HG03521 (cell line): ENCODE results near the gene NEDD9.
A peak's percentile ranks its signal among the peaks of the same experiment; 100 is the strongest.

Experiments
- ATAC-seq: cut with Tn5 transposase; IDR thresholded peaks from one replicate; pipeline ENCODE4 v1.9.1; 2021; ENCODE audit warnings: mild to moderate bottlenecking, moderate library complexity; ENCODE audit not compliant: unreplicated experiment

Gene NEDD9

GRCh38 chr6:11204005-11204399, 28.5 kb downstream of the NEDD9 start:
- no peak for ATAC-seq

GRCh38 chr6:11203306-11204004, 29.0 kb downstream of the NEDD9 start:
- ATAC-seq: no peak

GRCh38 chr6:11202513-11203305, 29.8 kb downstream of the NEDD9 start:
- no peak for ATAC-seq

- no peak for ATAC-seq
These were observed 30.5 kb downstream of the NEDD9 start for GRCh38 chr6:11201772-11202512.

GRCh38 chr6:11201015-11201414, 31.5 kb downstream of the NEDD9 start:
- no peak for ATAC-seq

- ATAC-seq: no peak
These were observed 32.1 kb downstream of the NEDD9 start for GRCh38 chr6:11200356-11200755.

- ATAC-seq: peak; percentile 46
These were observed 33.5 kb downstream of the NEDD9 start for GRCh38 chr6:11198663-11199603.

GRCh38 chr6:11197850-11198249, 34.6 kb downstream of the NEDD9 start:
- ATAC-seq: no peak

- no peak for ATAC-seq
These were observed 35.3 kb downstream of the NEDD9 start for GRCh38 chr6:11197175-11197536.

- ATAC-seq: no peak
These were observed 35.8 kb downstream of the NEDD9 start for GRCh38 chr6:11196511-11197174.

- ATAC-seq: no peak
These were observed 37.9 kb downstream of the NEDD9 start for GRCh38 chr6:11194356-11195218.

- ATAC-seq: no peak
These were observed 39.0 kb downstream of the NEDD9 start for GRCh38 chr6:11193434-11193833.

GRCh38 chr6:11192167-11192566, 40.3 kb downstream of the NEDD9 start:
- no peak for ATAC-seq

GRCh38 chr6:11190625-11191245, 41.7 kb downstream of the NEDD9 start:
- no peak for ATAC-seq

GRCh38 chr6:11189865-11190624, 42.4 kb downstream of the NEDD9 start:
- ATAC-seq: no peak

- no peak for ATAC-seq
These were observed 44.1 kb downstream of the NEDD9 start for GRCh38 chr6:11188161-11188915.

- no peak for ATAC-seq
These were observed 45.2 kb downstream of the NEDD9 start for GRCh38 chr6:11187301-11187700.
